ENCODE data around the gene ATP10A.

ATP10A gene

DNA sequence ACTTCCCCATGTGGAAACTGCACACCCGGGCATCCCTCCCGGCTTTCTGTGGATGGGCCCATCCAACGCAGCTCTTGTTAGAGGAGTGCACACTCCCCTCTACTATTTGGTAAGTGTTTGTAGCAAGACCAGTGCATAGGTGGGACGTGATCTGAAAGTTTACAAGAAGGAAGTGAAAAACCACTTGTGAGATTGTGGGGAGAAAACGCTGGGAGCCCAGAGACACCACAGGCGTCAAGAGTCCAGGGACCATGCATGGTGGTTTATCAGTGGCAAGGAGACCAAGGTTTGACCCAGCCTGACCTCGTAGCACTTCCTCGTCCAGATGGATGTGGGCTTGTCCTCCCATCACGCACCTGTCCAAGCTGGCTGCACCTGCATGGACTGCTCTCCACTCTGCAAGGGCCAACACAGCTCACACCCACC is 51.6 kb downstream of the ATP10A start:
- no peak for DNase-seq

DNA sequence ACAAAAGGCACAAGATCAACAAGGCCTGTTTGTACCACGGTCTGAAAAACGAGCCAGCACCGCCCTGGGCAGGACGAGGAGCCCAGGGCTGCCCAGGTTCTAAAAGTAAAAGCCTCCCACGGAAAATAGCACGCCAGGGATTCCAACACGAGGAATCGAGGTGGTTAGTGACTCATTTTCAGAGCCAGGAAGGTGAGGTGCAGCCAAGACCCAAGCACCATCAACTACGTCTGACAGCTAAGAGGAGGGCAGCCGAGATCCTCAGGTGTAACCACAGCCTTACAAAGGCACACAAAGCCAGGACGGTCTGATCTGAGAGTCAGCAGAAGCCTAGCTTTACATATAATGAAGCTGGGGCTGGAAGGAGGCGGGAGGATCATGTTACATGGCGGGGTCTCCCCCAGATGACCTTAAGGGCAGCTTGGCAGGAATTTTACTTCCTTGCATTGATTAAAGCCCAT is 52.5 kb downstream of the ATP10A start:
- DNase-seq = no peak

DNA sequence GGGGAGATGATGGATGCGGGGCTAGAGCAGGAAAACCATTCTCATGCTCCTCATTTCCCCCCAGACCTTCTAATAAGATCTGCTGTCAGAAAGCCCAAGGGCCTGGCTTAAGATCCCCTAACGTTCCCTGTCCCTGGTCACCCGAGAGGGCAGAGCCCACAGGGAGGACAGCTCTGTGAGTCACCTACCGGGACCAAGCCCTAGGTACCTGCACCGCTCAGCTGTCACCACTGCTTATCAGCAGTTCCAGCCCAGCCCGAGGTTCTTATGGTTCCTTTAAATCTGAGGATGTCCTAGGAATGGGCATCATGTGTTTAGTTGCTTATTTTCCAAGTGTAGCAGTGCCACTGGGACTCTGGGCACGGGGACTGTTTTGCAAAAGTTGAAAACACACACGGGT is 53.0 kb downstream of the ATP10A start:
- DNase-seq = no peak

- DNase-seq = no peak
Observed at GRCh38 chr15:25807063-25807462, 56.1 kb downstream of the ATP10A start.

- no peak for DNase-seq
Observed at GRCh38 chr15:25805031-25805430, 58.1 kb downstream of the ATP10A start.

- no peak for DNase-seq
Observed at GRCh38 chr15:25804451-25804850, 58.7 kb downstream of the ATP10A start.

GRCh38 chr15:25803541-25803940 is 59.6 kb downstream of the ATP10A start:
- DNase-seq = no peak

DNA sequence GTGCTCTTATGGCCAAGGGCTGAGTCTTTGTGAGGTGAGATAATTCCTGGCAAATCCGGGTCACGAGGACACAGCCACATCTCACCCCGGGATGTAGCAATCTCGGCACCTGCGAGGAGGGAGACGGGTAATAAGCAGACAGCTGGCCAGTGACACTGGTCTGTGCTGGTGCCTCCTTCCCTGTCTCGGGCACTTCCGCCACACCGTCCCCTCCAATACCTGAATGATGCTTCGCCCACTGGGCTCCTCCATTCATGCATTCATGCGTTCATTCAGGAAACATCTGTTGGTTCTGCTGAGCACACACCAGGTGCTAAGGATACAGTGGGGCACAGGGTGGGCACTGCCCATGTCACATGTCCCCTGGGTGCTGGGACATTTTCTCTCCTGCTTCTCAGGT is 60.1 kb downstream of the ATP10A start:
- no peak for DNase-seq

DNA sequence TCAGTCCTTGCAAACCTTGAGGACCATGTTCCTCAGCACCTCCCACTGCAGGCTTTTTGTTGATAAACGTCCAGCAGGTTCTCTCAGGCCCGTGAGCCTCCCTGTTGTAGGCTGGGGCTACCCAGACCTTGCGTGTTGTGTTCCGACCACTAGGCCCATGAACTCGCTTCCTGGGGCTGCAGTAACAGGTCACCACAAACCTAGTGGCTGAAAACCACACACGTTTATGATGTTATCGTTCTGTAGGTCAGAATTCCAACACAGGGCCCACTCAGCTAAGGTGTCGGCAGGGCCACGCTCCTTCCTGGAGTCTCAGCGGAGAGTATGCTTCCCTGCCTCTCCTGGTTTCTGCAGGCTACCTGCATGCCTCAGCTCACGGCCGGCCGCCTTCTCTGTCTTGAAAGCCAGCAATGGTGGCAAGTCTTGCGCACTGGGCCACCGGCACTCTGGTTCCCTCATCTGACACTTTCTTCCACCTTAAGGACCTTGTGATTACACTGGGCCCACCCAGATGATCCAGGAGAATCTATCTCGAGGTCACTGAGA is 60.8 kb downstream of the ATP10A start:
- DNase-seq = no peak

DNA sequence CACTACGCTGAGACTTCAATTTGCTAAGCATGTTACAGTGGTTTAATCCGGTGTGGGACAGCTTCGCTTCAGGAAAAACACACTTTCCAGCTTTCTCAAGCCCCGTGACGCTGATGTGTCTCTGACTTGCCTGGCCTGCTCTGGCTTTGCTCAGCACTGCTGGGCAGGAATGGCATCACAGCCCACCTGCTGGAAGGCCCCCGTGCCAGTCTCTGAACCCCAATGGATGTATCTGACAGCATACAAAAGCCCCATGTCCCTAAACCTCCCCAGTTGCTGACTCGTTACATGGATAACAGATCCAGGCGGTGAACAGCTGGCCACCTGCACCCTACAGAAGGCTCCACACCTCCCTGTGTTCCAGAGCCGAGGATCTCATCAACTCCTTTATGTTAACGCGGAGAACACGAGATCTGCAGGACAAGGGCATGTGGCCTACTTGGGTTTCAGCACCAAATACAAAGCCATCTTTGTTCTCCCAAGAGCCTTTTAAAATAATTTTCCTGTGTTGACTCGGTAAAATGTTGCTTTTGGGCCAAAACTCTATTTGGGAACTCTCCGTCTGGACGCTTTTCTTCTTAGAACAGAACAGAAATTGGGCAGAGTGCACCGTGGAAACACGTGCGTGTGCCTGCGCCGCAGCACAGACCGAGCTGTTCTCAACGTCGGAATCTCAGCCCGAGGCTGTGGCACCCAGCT is 61.4 kb downstream of the ATP10A start:
- DNase-seq = no peak

DNA sequence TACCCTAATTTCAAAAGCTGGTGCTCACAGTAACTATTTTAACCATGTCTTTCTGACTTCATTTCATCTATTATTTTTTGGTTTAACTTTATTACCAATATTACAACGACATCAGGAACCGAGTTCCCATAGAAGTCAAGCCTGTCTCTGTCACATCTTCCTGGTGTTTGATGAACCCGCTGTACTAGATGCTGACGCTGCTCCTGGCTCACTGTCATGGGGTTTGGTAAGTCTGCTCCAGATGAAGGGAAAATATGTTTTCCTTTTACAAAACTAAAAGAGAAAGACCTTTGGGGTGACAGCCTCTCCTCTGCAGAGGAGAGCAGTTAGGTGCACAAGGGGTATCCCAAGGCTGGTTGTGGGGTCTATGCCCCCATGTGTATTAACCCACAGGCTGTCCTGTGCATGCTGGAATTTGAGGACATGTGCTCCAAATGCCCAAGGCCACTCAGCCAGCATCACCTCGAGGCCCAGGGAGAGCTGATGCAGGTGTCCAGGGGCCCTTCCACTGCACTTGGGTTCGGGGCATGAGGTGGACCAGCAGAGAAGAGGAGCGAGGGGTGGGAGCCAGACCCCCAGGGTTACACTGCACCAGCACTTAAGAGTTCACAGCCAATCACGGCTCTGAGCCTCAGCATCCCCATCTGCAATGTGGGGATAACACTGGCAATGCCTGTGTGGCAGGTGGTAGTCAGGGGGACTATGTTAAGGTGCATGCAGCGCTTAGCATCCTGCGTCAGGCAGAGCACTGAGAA is 62.2 kb downstream of the ATP10A start:
- DNase-seq = no peak

- no peak for DNase-seq
Observed at GRCh38 chr15:25799906-25800700, 63.0 kb downstream of the ATP10A start.

- no peak for DNase-seq
Observed at GRCh38 chr15:25797936-25798901, 64.9 kb downstream of the ATP10A start.

GRCh38 chr15:25797511-25797935 is 65.6 kb downstream of the ATP10A start:
- DNase-seq = no peak

DNA sequence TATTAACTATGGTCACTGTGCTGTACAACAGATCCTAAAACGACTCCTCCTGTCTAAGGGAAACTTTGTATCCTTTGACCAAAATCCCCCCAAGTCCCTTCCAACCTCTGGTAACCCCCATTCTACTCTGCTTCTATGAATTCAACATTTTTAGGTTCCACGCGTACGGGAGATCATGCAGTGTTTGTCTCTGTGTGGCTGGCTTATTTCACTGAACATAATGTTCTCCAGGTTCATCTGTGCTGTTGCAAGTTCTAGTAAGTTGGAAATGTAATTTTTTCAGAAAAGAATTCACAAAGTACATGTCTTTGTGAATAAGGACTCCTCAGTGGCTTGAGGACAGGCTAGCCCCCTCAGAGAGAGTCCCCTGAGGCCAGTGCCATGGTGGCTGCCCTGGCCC is 66.1 kb downstream of the ATP10A start:
- no peak for DNase-seq

- no peak for DNase-seq
Observed at GRCh38 chr15:25796395-25796794, 66.7 kb downstream of the ATP10A start.

- no peak for DNase-seq
Observed at GRCh38 chr15:25795712-25796111, 67.4 kb downstream of the ATP10A start.

DNA sequence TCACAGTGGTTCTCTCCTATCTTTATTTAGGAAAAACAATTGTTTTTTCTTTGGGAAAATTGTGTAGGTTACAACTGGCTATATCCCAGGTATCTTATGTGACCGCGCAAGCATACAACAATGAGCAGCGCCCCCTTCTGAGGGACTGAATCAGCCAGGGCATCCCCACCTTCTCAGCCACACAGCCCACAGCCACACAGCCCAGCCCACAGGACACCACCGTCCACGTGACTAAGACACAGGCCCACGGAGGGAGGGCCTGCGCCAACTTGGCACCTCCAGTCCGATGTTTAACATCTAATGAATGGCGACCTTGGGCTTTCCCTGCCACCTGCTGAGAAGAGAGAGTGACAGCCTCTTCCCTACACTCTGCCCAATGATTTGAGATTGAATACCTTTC is 68.1 kb downstream of the ATP10A start:
- no peak for DNase-seq

DNA sequence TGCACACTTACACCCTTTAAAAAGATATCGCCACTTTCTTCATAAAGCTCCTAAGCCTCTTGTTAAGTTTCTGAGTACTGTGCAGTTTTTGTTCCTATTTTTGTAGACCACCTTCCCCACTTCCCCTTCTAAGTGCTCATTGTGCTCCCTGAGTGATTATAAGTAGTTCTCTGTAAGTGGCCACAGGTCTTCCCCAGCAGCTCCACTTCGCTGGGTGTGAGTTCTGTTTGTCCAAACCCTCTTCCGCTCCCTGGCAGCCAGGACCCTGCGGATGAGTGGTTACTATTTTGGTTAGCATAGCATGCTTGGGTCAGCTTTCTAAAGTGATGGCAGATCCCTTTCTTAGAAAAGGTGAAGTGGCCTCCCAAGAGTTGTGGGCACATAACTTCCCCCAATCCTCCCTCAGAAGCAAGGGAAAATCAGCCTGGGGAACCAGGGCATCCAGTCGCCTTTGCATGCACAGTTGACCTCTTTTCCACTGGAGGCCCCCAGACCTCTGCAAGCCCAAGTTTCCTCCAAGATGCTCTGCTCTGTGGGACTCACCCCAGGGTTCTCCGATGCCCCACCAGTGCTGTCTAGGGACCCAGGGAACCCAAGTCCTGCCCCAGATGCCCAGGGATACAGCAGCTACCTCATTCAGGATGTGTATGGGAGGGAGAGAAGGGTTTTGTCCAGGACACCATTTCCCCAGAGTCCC is 69.6 kb downstream of the ATP10A start:
- DNase-seq = no peak

GRCh38 chr15:25792128-25792527 is 71.0 kb downstream of the ATP10A start:
- no peak for DNase-seq

GRCh38 chr15:25790000-25790660 is 73.0 kb downstream of the ATP10A start:
- no peak for DNase-seq
